K562 (cell line): ENCODE measurements around the gene RRM2. TPM values are rescaled to one million over a fixed set of nuclear protein-coding genes. Genes with fewer than 3 reads are reported as not detected.

Experiments used
- DMBX1 ChIP-seq: fragments of 250-450 bp; sonication (Bioruptor Pico); IDR thresholded peaks from 2 replicates; pipeline ENCODE4 v1.8.0; 2022; ENCODE audit warnings: inconsistent platforms, mild to moderate bottlenecking, moderate library complexity, borderline replicate concordance
- DNMT1 ChIP-seq: fragments of 450-650 bp; IDR thresholded peaks from 2 replicates; pipeline ENCODE4 v1.6.1; 2016; ENCODE audit warnings: antibody characterized with exemption, mild to moderate bottlenecking
- E2F6 ChIP-seq, 2 experiments: IDR thresholded peaks; 2 replicates each; pipeline ENCODE4 v1.6.1; 2011; ENCODE audit warnings: borderline replicate concordance in 1 of 2, control low read depth in 1 of 2, low read depth in 1 of 2, low read length in 1 of 2, mild to moderate bottlenecking in 1 of 2, mixed read lengths in 1 of 2, moderate library complexity in 1 of 2; ENCODE audit not compliant: insufficient read depth in 1 of 2, insufficient read length in 1 of 2, poor library complexity in 1 of 2, severe bottlenecking in 1 of 2; ENCODE audit errors: extremely low read depth in 1 of 2
- E4F1 ChIP-seq: fragments of 250-450 bp; sonication (Bioruptor Pico); IDR thresholded peaks from 2 replicates; pipeline ENCODE4 v1.5.0; 2021; ENCODE audit warnings: mild to moderate bottlenecking, borderline replicate concordance
- HDAC6 ChIP-seq: IDR thresholded peaks from 2 replicates; pipeline ENCODE4 v1.6.1; 2012; ENCODE audit warnings: low read depth, mild to moderate bottlenecking, control low read depth, inconsistent platforms, low read length, moderate library complexity
- JUNB ChIP-seq: fragments of 450-650 bp; formaldehyde crosslinking; conservative IDR thresholded peaks from 2 replicates; pipeline ENCODE4 v1.4.0; 2020; ENCODE audit warnings: mild to moderate bottlenecking
- KLF10 ChIP-seq: fragments of 250-450 bp; sonication (Bioruptor Pico); IDR thresholded peaks from 2 replicates; pipeline ENCODE4 v1.6.1; 2021; ENCODE audit warnings: matching md5 sums
- OTX1 ChIP-seq: fragments of 450-650 bp; formaldehyde crosslinking; IDR thresholded peaks from 2 replicates; pipeline ENCODE4 v1.4.0; 2022; ENCODE audit warnings: mild to moderate bottlenecking
- RB1 ChIP-seq: fragments of 450-650 bp; IDR thresholded peaks from 2 replicates; pipeline ENCODE4 v1.6.1; 2017; ENCODE audit warnings: low read depth, mild to moderate bottlenecking
- RBM15 ChIP-seq: fragments of 200-400 bp; formaldehyde crosslinking; IDR thresholded peaks from 2 replicates; pipeline ENCODE4 v1.6.1; 2018; ENCODE audit warnings: mild to moderate bottlenecking, low read length, moderate library complexity; ENCODE audit not compliant: insufficient read depth
- SMARCA5 ChIP-seq: fragments of 450-650 bp; IDR thresholded peaks from 2 replicates; pipeline ENCODE4 v1.6.1; 2016
- TSHZ1 ChIP-seq: fragments of 250-450 bp; sonication (Bioruptor Pico); IDR thresholded peaks from 2 replicates; pipeline ENCODE4 v1.4.0; 2020; ENCODE audit warnings: mild to moderate bottlenecking, moderate library complexity
- ZNF165 ChIP-seq: fragments of 250-450 bp; sonication (Bioruptor Pico); IDR thresholded peaks from 2 replicates; pipeline ENCODE4 v1.4.0; 2020; ENCODE audit warnings: borderline replicate concordance
- ZNF24 ChIP-seq: fragments of 450-650 bp; IDR thresholded peaks from 2 replicates; pipeline ENCODE4 v1.6.1; 2016
- ZNF76 ChIP-seq: fragments of 250-450 bp; sonication (Bioruptor Pico); IDR thresholded peaks from 2 replicates; pipeline ENCODE4 v1.4.0; 2020; ENCODE audit warnings: mild to moderate bottlenecking, moderate library complexity, borderline replicate concordance
- polyA plus RNA-seq, 8 experiments: library from polyadenylated mRNA; depleted of rRNA in 4 of 8; stranded (reverse) in 5 of 8; unstranded in 3 of 8; fragments of >200 nt; fragmentation: Nextera tagmentation in 2 of 8; fragmentation: Illumina TruSeq in 1 of 8; extraction: Ambion mirVana in 2 of 8; extraction: Trizol in 1 of 8; gene quantifications; 2 replicates each; pipeline versions ENCODE4 v1.2.1 to v1.2.3, GENCODE V29; 2011 to 2014; ENCODE audit warnings: inconsistent platforms in 1 of 8, missing spikeins in 1 of 8
- total RNA-seq, 7 experiments: library from RNA; depleted of rRNA in 6 of 7; stranded (reverse); fragments of >200 nt in 6 of 7; fragmentation: Illumina TruSeq in 2 of 7; extraction: Trizol in 2 of 7; gene quantifications; 2 replicates each; pipeline versions ENCODE4 v1.2.1 to v1.2.3, GENCODE V29; 2011 to 2021; ENCODE audit warnings: low replicate concordance in 1 of 7

RRM2 gene
- total and polyA plus RNA-seq, 9 of the 15 experiments (the other 6 are each of a cell fraction or from before 2014, with no cell fraction given) = 50.1 to 244 (median 128) TPM

GRCh38 chr2:10119601-10120157 lies 2.9 kb upstream of the RRM2 start (continued):
- TF ChIP-seq RB1 = no peak
- 0 out of 2 replicates have a peak, but pooled peaks have one; percentile 26 for TF ChIP-seq ZNF76 (CRISPR knock-in tag)
- no peak for TF ChIP-seq E2F6 (IDR thresholded peaks at IDR 0.05; ENCODE audit: borderline replicate concordance in 1 of 2, extremely low read depth in 1 of 2, insufficient read depth in 1 of 2, insufficient read length in 1 of 2, low read depth in 1 of 2, low read length in 1 of 2, poor library complexity in 1 of 2, severe bottlenecking in 1 of 2)
- no peak for TF ChIP-seq TSHZ1 (CRISPR knock-in tag)
- no peak for TF ChIP-seq KLF10 (CRISPR knock-in tag)
- 0 out of 2 replicates have a peak, but pooled peaks have one; percentile 31 for TF ChIP-seq DMBX1 (CRISPR knock-in tag)
- TF ChIP-seq E4F1 (CRISPR knock-in tag) = no peak
- no peak for TF ChIP-seq ZNF165
- TF ChIP-seq JUNB (CRISPR knock-in tag) = no peak
- TF ChIP-seq RBM15 = no peak
- peak; percentile 98 for TF ChIP-seq SMARCA5
- no peak for TF ChIP-seq HDAC6
- 0 out of 2 replicates have a peak, but pooled peaks have one; percentile 25 for TF ChIP-seq DNMT1
- no peak; the same call in 1 of the 2 replicates for TF ChIP-seq OTX1 (CRISPR knock-in tag)
- TF ChIP-seq ZNF24 = peak; percentile 42
